PFSK-1 (cell line): Measurements from ENCODE around the gene TAT.

ENCODE experiments used
- FOXP2 ChIP-seq: optimal IDR thresholded peaks from 2 replicates; pipeline ENCODE3; 2011; ENCODE audit warnings: borderline replicate concordance, control low read depth, inconsistent platforms; ENCODE audit not compliant: insufficient read depth; ENCODE audit errors: extremely low read length, extremely low read depth
- POLR2AphosphoS5 ChIP-seq: IDR thresholded peaks from 2 replicates; pipeline ENCODE4 v1.6.1; 2012; ENCODE audit warnings: low read depth, mild to moderate bottlenecking, control low read depth, low read length, moderate library complexity
- SIN3A ChIP-seq: IDR thresholded peaks from 2 replicates; pipeline ENCODE4 v1.6.1; 2012; ENCODE audit warnings: mild to moderate bottlenecking, low read length, moderate library complexity, borderline replicate concordance; ENCODE audit not compliant: insufficient read depth
- TAF1 ChIP-seq: IDR thresholded peaks from 2 replicates; pipeline ENCODE4 v1.6.1; 2012; ENCODE audit warnings: low read length, control low read depth, borderline replicate concordance; ENCODE audit not compliant: insufficient read depth
- TF ChIP-seq, protein P1 (sequence below), 2 experiments: IDR thresholded peaks; 2 replicates each; pipeline versions ENCODE4 v1.6.1 to v1.8.0; 2011 to 2012; ENCODE audit warnings: low read depth in 2 of 2, low read length in 2 of 2, control low read depth in 1 of 2, inconsistent platforms in 1 of 2, mild to moderate bottlenecking in 1 of 2, moderate library complexity in 1 of 2; ENCODE audit not compliant: insufficient read depth in 1 of 2

TAT gene

DNA sequence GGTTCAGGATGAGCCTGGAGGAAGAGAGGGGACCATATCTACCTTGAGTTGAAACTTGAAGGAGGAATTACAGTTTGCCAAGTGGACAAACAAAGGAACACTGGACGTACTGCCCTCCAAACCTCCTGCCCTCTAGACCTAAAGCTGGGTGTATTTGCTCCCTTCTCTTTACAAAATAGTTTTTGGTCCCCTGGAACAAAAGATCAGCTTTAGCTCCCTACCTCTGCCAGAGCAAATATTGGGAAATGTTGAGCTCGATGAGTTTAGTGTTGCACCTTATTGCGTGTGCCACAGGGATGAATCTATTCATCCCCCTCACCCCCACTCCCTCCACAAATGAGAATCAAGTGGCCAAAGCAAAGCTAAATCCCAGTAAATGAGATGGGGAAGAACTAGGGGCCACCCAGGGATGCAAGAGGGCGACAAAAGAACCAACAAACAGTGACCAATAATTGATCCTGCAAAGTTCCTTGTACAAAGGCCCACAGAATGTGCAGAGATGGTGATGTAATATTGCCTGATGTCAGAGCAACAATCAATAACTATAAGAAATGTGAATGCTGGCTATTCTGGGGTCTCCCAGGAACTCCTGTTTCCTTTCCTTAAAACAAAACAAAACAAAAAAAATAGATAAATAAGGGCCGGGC lies 17.2 kb upstream of the TAT start:
- TF ChIP-seq, protein P1, sequence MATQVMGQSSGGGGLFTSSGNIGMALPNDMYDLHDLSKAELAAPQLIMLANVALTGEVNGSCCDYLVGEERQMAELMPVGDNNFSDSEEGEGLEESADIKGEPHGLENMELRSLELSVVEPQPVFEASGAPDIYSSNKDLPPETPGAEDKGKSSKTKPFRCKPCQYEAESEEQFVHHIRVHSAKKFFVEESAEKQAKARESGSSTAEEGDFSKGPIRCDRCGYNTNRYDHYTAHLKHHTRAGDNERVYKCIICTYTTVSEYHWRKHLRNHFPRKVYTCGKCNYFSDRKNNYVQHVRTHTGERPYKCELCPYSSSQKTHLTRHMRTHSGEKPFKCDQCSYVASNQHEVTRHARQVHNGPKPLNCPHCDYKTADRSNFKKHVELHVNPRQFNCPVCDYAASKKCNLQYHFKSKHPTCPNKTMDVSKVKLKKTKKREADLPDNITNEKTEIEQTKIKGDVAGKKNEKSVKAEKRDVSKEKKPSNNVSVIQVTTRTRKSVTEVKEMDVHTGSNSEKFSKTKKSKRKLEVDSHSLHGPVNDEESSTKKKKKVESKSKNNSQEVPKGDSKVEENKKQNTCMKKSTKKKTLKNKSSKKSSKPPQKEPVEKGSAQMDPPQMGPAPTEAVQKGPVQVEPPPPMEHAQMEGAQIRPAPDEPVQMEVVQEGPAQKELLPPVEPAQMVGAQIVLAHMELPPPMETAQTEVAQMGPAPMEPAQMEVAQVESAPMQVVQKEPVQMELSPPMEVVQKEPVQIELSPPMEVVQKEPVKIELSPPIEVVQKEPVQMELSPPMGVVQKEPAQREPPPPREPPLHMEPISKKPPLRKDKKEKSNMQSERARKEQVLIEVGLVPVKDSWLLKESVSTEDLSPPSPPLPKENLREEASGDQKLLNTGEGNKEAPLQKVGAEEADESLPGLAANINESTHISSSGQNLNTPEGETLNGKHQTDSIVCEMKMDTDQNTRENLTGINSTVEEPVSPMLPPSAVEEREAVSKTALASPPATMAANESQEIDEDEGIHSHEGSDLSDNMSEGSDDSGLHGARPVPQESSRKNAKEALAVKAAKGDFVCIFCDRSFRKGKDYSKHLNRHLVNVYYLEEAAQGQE (IDR thresholded peaks at IDR 0.05; ENCODE audit: insufficient read depth in 1 of 2, low read depth in 2 of 2, low read length in 2 of 2) = no peak
- TF ChIP-seq FOXP2 = no peak
- no peak for TF ChIP-seq SIN3A
- TF ChIP-seq TAF1 = no peak
- TF ChIP-seq POLR2AphosphoS5 = no peak

DNA sequence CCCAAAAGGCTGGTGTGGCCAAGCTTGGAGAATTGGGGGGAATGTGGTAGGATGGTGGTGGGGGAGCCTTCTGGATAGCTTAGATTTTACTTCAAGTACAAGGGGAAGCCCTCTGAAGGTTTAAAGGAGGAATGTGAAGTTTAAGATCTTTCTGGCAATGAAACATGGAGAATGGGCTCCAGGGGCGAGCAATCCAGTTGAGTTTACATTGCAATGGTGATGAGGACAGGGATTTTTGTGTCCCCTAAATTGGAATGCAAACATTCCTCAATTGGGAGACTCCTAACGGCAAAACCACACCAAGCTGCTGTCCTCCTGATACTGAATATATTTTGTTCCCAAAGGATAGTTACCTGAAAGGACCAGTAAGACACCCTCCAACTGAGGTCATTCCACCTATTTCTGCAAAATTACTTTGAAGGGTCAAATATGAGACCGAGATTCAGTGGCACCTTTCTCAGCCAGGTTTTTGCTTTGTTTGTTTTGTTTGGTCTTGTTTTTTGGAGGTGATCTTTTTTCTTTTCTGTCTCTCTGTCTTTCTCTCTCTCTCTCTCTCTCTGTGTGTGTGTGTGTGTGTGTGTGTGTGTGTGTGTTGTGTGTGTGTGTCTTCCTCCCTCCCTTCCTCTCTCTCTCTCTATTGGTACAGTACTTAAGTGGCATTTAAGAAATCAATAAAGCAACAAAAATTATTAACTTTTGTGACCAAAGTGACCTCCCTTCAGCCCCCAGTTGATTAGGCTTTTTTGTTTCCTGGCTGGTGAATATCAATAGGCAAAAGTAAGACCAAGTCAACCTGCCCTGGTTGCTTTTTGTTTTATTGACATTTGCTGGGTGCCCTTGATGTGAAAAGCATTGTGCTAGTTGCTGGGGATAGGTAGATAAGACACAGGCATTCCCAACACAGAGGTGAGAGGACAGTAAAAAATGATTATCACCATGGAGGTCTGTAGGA lies 16.4 kb upstream of the TAT start:
- TF ChIP-seq POLR2AphosphoS5 (no peak), TAF1 (no peak), SIN3A (no peak), FOXP2 (no peak)
- TF ChIP-seq, protein P1 (IDR thresholded peaks at IDR 0.05; ENCODE audit: insufficient read depth in 1 of 2, low read depth in 2 of 2, low read length in 2 of 2) = no peak

DNA sequence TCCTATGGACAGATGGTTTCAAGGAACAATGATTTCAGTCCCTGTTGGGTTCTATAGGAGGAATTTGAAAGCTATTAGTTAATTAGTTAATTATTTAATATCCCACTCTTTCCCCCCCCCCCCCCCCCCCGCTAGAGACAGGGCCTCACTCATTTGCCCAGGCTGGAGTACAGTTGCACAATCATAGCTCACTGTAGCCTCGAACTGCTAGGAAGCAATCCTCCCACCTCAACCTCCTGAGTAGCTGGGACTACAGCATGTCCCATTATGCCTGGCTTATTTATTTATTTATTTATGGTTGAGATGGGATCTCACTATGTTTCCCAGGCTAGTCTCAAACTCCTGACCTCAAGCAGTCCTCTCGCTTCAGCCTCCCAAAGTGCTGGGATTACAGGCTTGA lies 15.0 kb upstream of the TAT start:
- TF ChIP-seq SIN3A (no peak), POLR2AphosphoS5 (no peak), TAF1 (no peak), FOXP2 (no peak)
- TF ChIP-seq, protein P1 (IDR thresholded peaks at IDR 0.05; ENCODE audit: insufficient read depth in 1 of 2, low read depth in 2 of 2, low read length in 2 of 2) = no peak

DNA sequence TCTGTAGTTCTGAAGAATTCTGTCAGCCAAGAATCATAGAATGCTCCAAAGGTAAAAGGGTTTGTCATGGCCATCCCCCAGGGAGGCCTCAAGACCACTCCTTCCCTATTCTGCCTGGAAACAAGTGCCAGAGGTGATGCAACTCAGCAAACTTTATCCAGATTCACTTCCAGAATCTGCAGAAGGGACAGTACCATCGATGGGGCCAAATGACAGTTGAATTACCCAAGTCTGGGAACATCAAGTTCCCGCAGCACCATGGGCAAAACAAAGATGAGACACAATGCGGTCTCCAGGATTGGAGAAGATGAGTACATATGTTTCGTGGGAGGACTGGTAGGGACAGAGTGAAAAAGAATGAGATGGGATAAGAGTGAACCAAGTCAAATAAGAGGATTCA lies 13.7 kb upstream of the TAT start:
- no peak for TF ChIP-seq FOXP2
- TF ChIP-seq POLR2AphosphoS5 = no peak
- no peak for TF ChIP-seq TAF1
- TF ChIP-seq, protein P1 (IDR thresholded peaks at IDR 0.05; ENCODE audit: insufficient read depth in 1 of 2, low read depth in 2 of 2, low read length in 2 of 2) = no peak
